Measurements from ENCODE around the gene KRT26. TPM values are rescaled to one million over a fixed set of nuclear protein-coding genes. Genes with fewer than 3 reads are reported as not detected.

The KRT26 gene
- polyA plus RNA-seq, 1 donor from 2014 or later, result not detected

DNA sequence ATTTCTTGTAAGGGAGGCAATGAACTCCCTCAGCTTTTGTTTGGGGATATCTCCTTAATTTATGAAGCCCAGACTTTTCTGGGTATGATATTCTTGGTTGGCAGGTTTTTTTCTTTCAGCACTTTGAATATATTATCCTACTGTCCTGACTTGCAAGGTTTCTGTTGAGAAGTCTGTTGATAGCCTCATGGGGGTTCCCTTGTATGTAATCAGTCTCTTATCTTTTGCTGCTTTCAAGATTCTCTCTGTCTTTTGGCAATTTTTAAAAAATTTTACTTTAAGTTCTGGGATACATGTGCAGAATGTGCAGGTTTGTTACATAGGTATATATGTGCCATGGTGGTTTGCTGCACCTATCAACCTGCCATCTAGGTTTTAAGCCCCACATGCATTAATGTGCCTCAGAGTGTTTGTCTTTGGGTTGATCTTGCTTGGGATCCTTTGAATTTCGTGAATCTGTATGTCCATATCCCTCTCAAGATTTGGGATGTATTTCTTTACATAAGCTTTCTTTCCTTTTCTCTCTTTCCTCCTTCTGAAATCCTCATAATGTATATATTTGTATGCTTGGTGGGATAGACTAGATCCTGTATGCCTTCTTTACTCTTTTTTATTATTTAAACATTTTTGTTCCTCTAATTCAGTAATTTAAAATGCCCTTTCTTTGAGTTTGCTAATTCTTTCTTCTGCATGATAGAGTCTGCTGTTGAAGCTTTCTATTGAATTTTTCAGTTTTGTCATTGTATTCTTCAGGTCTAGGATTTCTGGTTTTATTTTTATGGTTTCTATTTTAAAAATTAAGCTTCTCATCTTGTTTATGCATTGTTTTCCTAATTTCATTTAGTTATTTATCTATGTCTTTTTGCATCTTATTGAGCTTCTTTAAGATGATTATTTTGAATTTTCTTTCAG is 11.6 kb downstream of the KRT26 start:
- Histone ChIP-seq H3F3A (ENCODE audit: insufficient read depth, low read length, poor library complexity, severe bottlenecking) (no peaks in the 10 kb centered on the region), H3K4me3 (ENCODE audit: low read length) (no peak overlapping the region), H2AFZ (ENCODE audit: low read depth, low read length) (no peak overlapping the region), H3K27me3 (ENCODE audit: insufficient read depth, low read depth, low read length) (no peaks in the 10 kb centered on the region), H3K79me2 (replicated peaks; ENCODE audit: insufficient read depth, low read length) (no peaks in the 10 kb centered on the region), H3K36me3 (ENCODE audit: insufficient read depth, low read length) (no peaks in the 10 kb centered on the region), H3K9me3 (ENCODE audit: low read length) (peaks cover 7% of the 10 kb centered on the region), H3K4me2 (ENCODE audit: low read length) (no peak overlapping the region), H3K9me2 (ENCODE audit: insufficient read depth, low read length) (no peaks in the 10 kb centered on the region), H3K27ac (ENCODE audit: low read length) (no peak overlapping the region), H3K9ac (ENCODE audit: low read length) (no peak overlapping the region), H4K20me1 (ENCODE audit: insufficient read depth) (no peaks in the 10 kb centered on the region)
- no peak for TF ChIP-seq TAF1 (IDR thresholded peaks at IDR 0.05; ENCODE audit: low read depth)

DNA sequence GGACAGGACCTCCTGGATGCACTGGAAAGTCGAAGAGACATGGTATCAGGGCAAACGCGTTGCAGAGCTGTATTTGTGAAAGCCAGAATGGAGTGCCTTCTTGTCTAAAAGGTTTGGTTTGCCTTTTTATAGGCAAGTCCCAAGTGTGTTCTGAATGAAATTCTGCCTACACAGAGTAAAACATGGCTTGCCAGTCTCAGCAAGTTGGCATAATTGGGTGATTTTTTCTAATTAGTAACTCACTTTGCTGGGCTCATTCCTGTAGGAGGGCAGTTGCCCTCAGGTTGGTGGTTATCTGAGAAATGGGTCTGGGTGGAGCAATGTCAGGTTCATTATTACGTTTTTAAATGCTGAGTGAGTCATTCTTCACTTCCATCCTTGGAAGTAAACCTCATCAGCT is 16.8 kb downstream of the KRT26 start, which contains the start of gene KRT25:
TSS of gene KRT25 (minus strand) at position 101 of the 400 bp plus-strand sequence. CDS start at position 41, 60 bp downstream.
- Histone ChIP-seq H3K79me2 (replicated peaks; ENCODE audit: insufficient read depth, low read length) (no peaks in the 10 kb centered on the region), H3K9me3 (ENCODE audit: low read length) (no peaks in the 10 kb centered on the region), H3K4me3 (ENCODE audit: low read length) (no peak within 1 kb of the TSS), H3F3A (ENCODE audit: insufficient read depth, low read length, poor library complexity, severe bottlenecking) (no peaks in the 10 kb centered on the region), H4K20me1 (ENCODE audit: insufficient read depth) (no peaks in the 10 kb centered on the region), H3K36me3 (ENCODE audit: insufficient read depth, low read length) (no peaks in the 10 kb centered on the region), H2AFZ (ENCODE audit: low read depth, low read length) (no peak within 1 kb of the TSS), H3K4me2 (ENCODE audit: low read length) (no peak within 1 kb of the TSS), H3K9me2 (ENCODE audit: insufficient read depth, low read length) (no peaks in the 10 kb centered on the region), H3K27me3 (ENCODE audit: insufficient read depth, low read depth, low read length) (no peaks in the 10 kb centered on the region), H3K27ac (ENCODE audit: low read length) (no peak within 1 kb of the TSS), H3K9ac (ENCODE audit: low read length) (no peak within 1 kb of the TSS)
- TF ChIP-seq, protein P1, sequence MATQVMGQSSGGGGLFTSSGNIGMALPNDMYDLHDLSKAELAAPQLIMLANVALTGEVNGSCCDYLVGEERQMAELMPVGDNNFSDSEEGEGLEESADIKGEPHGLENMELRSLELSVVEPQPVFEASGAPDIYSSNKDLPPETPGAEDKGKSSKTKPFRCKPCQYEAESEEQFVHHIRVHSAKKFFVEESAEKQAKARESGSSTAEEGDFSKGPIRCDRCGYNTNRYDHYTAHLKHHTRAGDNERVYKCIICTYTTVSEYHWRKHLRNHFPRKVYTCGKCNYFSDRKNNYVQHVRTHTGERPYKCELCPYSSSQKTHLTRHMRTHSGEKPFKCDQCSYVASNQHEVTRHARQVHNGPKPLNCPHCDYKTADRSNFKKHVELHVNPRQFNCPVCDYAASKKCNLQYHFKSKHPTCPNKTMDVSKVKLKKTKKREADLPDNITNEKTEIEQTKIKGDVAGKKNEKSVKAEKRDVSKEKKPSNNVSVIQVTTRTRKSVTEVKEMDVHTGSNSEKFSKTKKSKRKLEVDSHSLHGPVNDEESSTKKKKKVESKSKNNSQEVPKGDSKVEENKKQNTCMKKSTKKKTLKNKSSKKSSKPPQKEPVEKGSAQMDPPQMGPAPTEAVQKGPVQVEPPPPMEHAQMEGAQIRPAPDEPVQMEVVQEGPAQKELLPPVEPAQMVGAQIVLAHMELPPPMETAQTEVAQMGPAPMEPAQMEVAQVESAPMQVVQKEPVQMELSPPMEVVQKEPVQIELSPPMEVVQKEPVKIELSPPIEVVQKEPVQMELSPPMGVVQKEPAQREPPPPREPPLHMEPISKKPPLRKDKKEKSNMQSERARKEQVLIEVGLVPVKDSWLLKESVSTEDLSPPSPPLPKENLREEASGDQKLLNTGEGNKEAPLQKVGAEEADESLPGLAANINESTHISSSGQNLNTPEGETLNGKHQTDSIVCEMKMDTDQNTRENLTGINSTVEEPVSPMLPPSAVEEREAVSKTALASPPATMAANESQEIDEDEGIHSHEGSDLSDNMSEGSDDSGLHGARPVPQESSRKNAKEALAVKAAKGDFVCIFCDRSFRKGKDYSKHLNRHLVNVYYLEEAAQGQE (IDR thresholded peaks at IDR 0.05; ENCODE audit: borderline replicate concordance), result no peak
- no peak for TF ChIP-seq EZH2 (IDR thresholded peaks at IDR 0.05; ENCODE audit: borderline replicate concordance, insufficient read depth, low read length, poor library complexity, severe bottlenecking)
- TF ChIP-seq, protein P2, sequence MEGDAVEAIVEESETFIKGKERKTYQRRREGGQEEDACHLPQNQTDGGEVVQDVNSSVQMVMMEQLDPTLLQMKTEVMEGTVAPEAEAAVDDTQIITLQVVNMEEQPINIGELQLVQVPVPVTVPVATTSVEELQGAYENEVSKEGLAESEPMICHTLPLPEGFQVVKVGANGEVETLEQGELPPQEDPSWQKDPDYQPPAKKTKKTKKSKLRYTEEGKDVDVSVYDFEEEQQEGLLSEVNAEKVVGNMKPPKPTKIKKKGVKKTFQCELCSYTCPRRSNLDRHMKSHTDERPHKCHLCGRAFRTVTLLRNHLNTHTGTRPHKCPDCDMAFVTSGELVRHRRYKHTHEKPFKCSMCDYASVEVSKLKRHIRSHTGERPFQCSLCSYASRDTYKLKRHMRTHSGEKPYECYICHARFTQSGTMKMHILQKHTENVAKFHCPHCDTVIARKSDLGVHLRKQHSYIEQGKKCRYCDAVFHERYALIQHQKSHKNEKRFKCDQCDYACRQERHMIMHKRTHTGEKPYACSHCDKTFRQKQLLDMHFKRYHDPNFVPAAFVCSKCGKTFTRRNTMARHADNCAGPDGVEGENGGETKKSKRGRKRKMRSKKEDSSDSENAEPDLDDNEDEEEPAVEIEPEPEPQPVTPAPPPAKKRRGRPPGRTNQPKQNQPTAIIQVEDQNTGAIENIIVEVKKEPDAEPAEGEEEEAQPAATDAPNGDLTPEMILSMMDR (IDR thresholded peaks at IDR 0.05; ENCODE audit: poor library complexity, severe bottlenecking), result no peak
- TF ChIP-seq TAF1 (IDR thresholded peaks at IDR 0.05; ENCODE audit: low read depth), result no peak
- no peak for TF ChIP-seq SMC3 (conservative IDR thresholded peaks at IDR 0.05; ENCODE audit: poor library complexity)
- no peak for TF ChIP-seq EP300 (conservative IDR thresholded peaks at IDR 0.05; ENCODE audit: poor library complexity, severe bottlenecking)
- TF ChIP-seq MXI1 (conservative IDR thresholded peaks at IDR 0.05; ENCODE audit: poor library complexity, severe bottlenecking), result no peak
- no peak for TF ChIP-seq POLR2AphosphoS5 (IDR thresholded peaks at IDR 0.05)
- TF ChIP-seq RAD21 (conservative IDR thresholded peaks at IDR 0.05), result no peak
